ENCODE results near the gene RPS24.
A peak's percentile ranks its signal among the peaks of the same experiment; 100 is the strongest.
"Not testable (repeated sequence)": the region's sequence is repeated elsewhere in the genome, so short reads cannot be mapped to it uniquely, and the experiment has no call there.

RPS24 gene

DNA sequence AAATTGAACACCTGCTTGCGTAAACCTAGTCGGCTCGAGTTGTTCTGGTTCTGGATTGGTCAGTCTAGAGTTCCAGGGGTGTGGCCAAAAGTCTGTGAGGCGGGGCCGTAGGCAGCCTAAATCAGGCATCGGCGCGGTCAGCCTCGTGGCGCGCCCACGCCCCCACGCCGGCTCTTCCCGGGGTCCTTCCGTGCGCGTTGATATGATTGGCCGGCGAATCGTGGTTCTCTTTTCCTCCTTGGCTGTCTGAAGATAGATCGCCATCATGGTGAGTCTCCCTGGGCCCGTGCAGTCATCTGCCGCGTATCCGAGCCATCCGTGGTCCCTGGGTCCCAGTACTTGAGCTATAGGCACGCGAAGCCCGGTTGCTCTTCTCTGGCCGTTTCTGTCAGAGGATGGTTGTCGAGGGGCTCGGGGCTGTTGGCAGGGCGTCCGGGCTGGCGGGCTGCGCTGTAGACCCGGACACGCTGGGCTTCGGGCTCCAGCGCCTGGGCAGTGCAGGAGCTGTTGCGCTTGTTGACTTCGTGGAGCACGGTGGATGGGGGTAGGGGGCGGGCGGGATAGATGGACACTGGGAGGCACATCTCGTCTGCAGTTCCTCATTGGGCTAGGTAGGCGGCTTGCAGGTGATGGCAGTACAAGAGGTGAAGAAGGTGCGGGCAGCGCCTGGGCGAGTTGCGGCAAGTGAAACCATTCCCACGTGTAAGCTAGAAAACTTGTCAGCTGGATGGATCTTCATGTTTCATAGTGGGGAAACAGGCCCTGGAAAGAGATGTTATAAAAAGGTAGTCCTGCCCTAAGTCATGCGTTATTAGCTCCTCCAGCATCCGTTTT is at the start of gene RPS24:
RPS24 (plus strand) TSS at position 227 of the 834 bp plus-strand sequence; CDS start at position 266, 39 bp downstream.
- DNase-seq (ENCODE audit: low read depth in 2 of 2), result peak; percentile 86 to 91

DNA sequence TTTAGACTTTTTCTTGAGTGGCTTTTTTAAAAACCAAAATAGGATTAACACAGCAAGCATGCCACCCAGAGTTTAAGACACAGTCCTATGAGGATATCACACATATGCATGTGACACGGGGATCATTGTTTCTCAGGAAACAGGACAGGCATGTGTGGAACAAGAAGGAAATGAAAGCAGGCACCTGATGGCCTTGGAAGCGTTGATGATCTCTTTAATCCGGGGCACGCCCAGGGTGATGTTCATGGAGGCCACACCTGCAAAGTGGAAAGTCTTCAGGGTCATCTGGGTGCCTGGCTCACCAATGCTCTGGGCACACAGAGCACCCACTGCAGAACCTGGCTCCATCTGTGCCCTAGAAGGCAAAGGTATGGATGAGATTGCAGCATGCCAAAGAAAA is 48.7 kb upstream of the RPS24 start:
- no peak for DNase-seq (ENCODE audit: low read depth in 2 of 2)

DNA sequence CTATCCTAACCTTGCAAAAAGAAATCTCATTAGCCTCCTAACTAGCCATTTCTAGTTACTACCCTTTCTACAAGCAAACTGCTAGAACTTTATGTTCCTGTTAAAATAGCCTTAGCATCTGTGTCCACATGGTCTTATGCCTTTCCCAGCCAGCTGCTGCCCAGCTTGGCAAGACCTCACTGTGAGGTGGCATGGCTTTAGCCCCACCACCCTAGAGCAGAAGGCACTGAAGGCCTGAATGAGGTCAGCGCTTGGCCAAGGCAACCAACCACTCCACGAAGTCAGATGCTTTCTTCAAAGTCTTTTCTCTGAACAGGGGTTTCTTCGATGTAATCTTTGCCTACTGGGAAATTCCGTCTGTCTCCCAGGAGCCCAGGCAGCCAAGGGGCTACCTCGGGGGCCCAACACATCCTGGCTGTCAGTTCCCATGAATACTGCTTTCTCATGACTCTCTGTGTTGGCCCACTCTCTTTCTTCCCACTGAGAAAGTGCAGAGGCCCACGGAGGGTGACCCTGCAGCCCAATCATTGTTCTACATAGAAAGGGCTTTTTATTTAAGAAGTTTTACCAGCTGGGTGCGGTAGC is 45.9 kb upstream of the RPS24 start:
- no peak for DNase-seq (ENCODE audit: low read depth in 2 of 2)

DNA sequence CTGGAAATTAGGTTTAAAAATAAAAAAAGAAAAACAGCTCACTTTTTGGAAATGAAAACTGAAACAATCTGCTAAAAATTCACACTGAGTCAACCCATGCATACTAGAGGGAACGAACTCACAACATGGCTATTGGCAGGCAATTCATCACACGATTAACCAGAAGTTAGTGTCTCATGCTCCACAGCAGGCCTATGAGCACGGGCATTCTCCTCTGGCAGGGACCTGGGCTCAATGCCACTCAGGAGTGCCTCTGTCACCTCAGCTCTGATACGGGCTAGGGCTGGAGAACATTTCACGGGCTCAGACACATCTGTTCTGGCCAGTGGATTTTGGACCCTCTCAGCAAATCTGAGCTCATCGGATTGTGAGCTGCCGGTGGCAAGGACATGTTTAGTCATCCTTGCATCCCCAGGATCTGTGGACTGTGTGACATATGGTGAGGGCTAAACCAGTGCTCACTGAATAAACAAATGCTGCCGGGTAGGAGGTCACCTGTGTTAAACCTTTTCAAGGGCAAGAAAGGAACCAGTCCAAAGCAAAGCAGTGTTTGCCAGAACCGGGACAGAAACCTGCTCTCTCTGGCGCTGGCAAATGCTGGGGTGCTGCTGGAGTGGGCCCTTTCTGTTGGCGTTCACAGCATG is 44.5 kb upstream of the RPS24 start:
- DNase-seq (ENCODE audit: low read depth in 2 of 2), result no peak

DNA sequence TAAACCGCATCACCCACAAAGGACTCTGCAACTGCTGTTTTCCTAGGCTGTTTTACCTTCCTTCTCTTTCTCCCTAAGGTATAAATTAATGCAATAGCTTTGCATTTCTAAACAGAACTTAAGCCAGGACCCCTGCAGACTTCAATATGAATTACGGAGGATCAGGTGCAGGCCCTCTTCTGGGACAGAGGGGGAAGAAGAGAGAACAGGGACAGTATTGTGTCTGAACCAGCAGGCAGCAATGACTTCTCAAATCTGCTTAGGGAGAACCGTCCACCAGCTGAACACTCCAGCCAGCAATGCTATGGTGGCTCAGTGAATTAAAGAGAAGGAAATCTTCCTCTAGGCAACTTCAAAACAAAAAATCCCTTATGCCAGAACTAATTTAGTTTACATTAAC is 40.0 kb upstream of the RPS24 start:
- no peak for DNase-seq (ENCODE audit: low read depth in 2 of 2)

DNA sequence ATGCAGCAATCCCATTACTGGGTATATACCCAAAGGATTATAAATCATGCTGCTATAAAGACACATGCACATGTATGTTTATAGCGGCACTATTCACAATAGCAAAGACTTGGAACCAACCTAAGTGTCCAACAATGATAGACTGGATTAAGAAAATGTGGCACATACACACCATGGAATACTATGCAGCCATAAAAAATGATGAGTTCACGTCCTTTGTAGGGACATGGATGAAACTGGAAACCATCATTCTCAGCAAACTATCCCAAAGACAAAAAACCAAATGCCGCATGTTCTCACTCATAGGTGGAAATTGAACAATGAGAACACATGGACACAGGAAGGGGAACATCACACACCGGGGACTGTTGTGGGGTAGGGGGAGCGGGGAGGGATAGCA is 34.9 kb upstream of the RPS24 start:
- DNase-seq (ENCODE audit: low read depth in 2 of 2), result not testable (repeated sequence)

DNA sequence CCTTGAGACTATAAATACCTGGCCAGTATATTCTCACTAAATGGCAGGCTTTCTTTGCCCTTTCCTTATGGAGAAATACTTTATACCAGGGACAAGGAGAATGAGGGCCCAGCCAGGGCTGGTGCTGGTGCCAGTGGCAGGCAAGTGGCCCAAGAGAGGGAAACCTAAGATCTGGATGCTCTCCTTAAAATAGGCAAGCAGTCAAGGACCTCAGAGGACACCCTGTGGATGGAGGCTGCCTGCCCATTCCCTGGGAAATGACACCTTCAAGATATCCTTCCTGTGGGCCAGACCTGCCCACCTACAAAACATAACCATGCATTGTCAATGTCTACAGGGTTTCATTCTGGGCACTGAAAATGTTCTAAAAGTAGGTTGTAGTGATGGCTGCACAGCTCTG is 33.5 kb upstream of the RPS24 start:
- DNase-seq (ENCODE audit: low read depth in 2 of 2), result no peak

DNA sequence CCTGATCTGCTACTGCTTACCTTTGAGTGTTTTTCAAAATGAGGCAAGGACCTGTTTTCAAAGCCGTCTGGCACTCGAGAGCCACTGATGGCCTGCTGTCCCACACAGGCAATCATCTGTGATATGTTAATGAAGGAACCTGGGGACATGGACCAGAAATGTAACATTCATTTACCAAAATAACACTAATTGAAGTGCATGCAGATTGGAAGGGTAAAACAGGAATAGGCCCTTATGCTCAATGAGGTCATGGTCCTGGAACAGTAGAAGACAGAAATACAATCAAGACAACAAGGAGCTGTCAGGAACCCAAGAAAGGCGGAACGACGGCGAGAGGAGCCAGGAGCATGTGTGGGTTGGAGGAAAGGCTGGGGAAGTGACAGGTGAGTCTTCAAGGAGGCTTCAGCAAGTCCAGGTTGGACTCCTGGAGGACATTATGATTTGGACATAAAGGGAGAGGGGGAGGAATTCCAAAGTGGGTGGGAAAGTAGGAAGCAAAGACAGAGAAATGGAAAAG is 32.6 kb upstream of the RPS24 start:
- no peak for DNase-seq (ENCODE audit: low read depth in 2 of 2)

DNA sequence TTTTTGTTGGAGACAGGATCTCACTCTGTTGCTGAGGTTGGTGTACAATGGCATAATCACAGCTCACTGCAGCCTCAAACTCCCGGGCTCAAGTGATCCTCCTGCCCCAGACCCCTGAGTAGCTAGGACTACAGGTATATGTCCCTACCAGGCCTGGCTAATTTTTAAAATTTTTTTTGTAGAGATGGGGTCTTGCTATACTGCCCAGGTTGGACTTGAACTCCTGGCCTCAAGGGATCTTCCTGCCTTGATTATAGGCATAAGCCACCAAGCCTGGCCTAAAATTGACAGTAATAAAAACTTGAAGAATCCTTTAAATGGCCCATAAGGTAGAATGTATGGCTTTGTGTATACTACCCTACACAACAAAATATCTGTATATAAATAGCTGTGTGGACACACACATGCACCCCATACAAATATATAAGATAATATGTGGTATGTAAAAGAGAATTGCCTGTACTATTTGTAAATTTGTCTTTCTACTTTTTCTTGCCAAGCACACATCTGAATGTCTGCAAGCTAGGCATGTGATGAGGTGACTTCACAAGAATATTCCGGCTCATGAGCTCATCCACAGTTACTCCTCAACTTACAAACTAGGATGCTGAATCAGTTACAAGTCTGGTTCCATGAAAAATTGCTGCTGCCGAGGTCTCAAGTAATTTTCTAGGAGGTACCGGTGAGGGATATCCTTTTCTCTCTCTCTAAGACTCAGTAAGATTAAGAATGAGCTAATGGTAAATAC is 30.9 kb upstream of the RPS24 start:
- DNase-seq (ENCODE audit: low read depth in 2 of 2), result no peak

DNA sequence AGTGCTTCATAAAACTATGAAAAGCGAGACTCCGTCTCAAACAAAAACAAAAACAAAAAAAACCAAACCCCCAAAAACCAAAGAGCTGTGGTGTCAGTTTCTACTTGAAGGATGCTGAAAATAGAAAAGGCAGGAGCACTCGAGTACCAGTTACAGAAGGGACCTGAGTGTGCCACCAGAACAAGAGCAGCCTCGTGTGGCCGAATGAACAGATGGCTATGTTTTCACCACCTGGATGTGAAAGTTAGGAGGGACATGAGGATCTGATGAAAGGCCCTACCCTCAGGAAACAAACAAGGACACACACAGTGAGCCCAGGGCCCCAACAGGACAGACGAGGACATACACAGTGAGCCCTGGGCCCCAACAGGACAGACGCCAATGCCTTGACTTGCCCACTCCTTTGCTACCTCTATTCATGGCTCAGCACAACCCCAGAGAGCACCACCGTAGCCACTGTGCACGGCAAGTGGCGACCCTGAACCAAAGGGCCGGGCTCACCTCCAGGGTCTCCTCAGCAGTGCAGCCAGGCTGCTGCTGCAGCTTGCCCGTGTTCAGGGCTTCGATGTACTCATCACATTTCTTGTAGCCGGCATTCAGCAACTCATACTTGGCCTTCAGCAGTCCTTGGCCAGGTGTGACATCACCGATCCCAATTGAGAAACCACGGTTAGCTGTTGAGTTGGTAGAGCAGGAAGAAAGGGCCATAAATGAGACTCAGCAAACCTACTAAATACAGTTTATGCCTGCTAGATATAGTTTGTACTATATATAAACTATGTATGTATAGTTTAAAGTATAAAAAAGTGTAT is 29.2 kb upstream of the RPS24 start:
- DNase-seq (ENCODE audit: low read depth in 2 of 2), result no peak

DNA sequence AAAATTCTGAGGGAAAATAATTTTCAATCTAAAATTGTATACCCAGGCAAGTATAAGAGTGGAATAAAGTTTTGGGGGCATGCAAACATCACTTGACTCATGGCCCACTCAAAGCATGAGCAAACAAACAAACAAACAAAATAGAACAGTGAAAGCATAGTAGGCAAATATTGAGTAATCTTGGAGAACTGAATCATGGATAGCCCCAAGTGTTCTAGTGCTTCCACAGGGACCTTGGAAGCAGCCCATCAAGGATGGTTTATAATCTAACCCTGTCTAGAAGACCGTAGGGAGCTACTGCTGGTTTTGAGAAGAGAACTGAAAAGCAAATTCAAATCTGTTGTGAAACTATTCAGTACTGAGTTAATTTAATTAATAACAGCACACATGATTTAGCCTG is 26.5 kb upstream of the RPS24 start:
- DNase-seq (ENCODE audit: low read depth in 2 of 2), result no peak

DNA sequence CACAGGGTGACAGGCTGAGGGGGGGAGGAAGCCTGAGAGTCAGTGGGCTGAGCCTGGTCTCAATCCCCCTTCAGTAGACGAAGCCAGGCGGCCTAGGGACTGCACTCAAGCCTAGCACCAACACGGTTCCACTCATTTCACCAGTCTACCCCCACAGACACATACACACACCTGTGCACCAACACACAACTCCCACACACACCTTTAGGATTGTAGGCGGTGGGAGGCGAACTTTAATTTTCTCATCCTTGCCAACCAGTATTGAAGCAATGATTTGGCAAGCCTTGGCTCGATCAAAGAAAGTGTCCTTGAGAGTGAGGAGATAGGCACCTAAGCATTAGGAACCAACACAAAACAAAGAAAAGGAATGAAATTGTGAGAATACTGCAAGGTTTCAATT is 24.0 kb upstream of the RPS24 start:
- no peak for DNase-seq (ENCODE audit: low read depth in 2 of 2)

DNA sequence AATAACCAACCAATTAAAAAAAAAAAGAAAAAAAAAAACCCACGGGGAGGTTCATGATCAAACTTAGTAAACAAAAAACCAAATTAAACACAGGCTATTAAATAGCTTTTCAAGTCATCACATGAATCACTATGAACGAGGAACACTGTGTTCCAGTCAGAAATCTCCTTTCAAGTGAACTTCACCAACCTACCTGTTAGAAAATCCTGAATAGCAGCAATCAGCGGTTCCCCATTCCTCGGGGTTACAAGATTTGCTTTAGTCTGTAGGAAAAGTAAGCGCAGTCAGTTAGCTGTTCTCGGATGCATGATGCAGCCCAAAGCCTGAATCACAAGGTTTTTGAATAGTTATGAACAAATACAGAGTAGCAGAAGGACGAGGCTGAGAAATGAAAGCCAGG is 23.4 kb upstream of the RPS24 start:
- no peak for DNase-seq (ENCODE audit: low read depth in 2 of 2)

DNA sequence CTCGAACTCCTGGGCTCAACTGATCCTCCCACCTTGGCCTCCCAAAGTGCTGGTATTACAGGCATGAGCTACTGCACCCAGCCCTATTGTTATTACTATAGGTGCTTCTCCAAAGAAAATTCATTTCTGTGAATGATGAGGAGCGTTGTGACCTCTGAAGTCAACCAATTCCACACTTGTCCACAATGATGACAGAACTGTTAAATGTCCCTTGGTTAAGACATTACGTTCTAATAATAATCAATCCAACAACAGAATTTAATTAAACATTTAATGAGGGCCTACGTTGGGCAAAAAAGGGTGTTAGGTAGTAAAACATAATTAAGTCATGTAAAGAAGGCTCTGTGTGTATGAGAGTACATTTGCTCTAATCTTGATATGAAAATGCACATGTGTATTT is 22.6 kb upstream of the RPS24 start:
- DNase-seq (ENCODE audit: low read depth in 2 of 2), result no peak

DNA sequence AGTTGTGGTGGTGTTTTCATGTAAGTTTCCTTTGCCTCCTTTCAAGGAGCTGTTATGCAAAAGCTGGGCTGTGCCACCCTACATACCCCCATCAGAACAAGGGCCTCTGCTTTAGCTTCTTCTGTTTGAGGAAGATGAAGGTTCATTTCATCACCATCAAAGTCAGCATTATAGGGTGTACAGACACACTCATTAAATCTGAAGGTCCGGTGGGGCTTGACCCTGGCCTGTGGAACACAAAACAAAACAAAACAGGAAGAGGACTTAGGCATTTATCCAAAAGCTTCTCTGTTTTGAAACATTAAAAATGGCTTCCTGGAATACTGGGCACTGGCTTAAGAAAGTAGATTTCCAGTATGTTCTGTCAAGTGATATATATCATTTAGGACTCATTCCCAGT is 20.1 kb upstream of the RPS24 start:
- no peak for DNase-seq (ENCODE audit: low read depth in 2 of 2)

DNA sequence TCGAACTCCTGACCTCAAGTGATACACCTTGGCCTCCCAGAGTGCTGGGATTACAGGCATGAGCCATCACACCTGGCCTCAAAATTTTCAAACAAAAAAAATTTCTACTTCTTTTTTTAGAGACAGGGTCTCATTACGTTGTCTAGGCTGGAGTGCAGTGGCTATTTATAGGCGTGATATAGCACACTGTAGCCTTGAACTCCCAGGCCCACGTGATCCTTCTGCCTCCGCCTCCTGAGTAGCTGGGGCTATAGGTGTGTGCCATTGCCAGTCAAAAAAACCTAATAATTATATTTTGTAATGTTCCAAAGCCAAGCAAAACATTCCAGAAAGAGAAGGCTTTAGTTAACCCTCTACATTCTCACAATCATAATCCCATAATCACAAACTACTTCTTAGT is 18.1 kb upstream of the RPS24 start:
- no peak for DNase-seq (ENCODE audit: low read depth in 2 of 2)

DNA sequence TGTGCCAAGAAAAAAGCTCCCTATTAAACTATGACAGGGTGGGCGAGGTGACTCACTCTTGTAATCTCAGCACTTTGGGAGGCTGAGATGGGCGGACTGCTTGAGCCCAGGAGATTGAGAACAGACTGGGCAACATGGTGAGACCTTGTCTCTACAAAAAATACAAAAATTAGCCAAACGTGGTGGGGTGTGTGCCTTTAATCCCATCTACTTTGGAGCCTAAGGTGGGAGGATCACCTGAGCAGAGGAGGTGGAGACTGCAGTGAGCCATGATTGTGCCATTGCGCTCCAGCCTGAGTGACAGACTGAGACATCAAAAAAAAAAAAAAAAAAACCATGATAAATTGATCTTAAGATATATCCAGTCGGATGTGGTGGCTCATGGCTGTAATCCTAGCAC is 15.8 kb upstream of the RPS24 start:
- no peak for DNase-seq (ENCODE audit: low read depth in 2 of 2)

DNA sequence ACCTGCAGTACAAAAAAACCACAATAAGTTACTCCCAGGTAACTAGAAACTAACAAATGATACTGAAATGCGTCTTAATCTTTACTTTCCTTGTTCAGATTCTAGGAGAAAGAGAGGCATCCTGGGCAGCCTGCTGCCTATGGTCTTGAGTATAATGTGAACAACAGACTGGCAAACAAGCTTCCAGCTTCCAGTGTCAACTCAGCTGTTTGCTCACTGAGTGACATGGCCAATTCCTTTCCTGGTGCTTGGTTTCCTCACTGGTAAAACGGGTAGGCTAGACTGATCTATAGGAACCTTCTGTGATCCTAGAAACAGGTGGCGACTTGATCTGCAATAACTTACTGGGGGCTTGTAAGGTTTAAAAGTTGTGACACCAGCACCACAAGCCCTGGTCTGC is 14.4 kb upstream of the RPS24 start:
- no peak for DNase-seq (ENCODE audit: low read depth in 2 of 2)

DNA sequence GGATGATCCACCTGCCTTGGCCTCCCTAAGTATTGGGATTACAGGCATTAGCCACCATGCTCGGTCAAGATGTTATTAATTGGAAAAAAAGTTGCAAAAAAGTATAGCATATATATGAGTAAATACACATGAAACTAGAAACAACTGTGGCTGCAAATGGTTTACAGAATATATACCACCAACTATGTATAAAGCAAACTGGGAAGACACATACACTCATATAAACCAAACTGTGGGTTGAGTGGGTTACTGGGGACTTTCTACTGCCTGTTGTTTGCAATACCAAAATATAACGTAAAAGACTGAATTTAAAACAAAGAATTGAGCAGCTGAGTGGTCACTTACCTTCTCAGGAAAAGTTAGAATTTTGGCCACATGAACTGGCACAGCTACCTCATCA is 12.5 kb upstream of the RPS24 start:
- no peak for DNase-seq (ENCODE audit: low read depth in 2 of 2)

DNA sequence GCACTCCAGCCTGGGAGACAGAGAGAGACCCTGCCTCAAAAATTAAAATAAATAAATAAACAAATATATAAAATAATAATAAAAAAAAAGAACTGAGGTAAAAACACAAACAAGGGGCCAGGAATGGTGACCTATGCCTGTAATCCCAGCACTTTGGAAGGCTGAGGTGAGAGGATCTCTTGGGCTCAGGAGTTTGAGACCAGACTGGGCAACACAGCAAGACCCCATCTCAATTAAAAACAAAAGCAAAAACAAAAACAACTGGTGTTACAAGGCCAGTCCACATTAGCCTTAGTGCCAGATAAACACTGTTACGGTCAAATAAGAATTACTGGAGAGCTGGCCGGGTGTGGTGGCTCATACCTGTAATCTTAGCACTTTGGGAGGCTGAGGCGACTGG is 9.9 kb upstream of the RPS24 start:
- DNase-seq (ENCODE audit: low read depth in 2 of 2), result no peak

DNA sequence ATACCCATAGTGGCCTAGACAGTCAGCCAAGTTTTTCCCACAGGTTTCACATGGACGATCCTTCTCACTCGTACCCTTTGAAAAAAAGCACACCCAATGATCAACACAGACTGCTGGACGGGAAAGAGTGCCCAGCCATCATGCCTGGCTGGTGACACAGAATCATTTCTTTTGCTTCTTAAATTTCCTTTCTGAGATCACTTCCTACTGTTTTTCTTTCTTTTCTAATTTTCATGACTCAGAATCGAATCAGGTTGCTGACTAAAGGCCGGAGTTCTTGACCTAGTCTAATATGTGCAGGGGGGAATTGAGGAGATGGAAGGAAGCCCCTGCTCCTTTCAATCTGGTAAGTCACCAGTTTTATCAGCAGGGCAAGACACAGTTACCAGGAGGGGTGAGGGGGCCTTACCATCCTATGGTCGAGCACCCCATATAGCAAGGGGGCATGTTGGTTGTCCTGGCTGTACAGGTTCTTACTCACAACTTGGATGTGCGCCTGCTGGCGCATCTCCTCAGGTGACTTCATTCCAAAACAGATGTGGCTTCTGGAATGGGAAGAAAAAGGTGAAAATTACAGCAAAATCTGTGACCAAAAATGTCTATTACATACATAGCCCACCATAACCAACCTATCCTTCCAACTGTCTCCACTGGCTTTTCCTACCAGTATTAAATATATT is 7.8 kb upstream of the RPS24 start:
- no peak for DNase-seq (ENCODE audit: low read depth in 2 of 2)

Measured in stimulated activated CD8-positive, alpha-beta memory T cell treated with anti-CD3 and anti-CD28 coated beads, Interleukin-15, amount 100 ng/mL, for 4 hours (primary cell).